ENCODE measurements around the gene RBM39.

The RBM39 gene

DNA sequence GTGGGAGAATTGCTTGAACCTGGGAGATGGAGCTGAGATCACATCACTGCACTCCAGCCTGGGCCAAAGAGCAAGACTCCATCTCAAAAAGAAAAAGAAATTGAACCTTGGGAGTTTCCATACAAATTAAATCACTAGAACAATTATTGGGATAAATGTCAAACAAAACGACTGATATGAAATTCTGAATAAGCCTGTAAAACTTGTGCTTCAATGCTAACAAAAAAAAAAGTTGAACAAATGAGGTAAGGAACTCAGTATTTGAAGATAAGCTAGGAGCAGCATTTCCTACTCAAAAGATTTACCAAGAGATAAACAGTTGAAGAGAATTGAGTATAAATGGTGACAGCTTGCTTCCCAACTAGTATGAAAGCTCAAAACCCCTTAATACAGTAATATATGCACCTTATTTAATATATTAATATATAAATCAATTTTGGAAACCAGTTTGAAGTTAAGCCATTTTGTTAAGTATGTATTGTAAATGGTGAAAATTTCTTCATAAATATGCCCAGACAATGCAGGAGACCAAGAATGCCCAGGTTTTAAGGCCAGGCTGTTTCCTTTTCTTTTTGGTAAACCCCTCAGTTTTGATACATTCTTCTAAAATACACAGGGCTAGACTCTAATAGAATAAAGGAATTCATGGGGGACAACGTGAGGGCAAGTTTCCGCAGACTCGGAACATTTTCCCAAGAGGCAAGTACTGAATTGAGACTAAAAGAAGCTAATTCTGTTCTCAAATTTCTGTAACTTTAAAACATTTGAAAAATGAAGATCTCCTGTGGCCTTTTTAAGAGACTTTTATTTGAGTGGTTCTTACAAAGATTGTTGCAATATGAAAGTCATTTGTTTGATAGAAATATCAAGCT is 39.0 kb downstream of the RBM39 start:
- WGBS, 2 experiments (ENCODE audit: insufficient coverage in 2 of 2): 80% methylated on average over 1 of the region's 4 CpGs; no CpG with 5 or more reads in 1 of the 2 experiments
- Histone ChIP-seq H3K4me1 (ENCODE audit: control insufficient read depth, insufficient read depth, low read length, poor library complexity, severe bottlenecking) (no peaks in the 10 kb centered on the region), H3K36me3 (ENCODE audit: control insufficient read depth, insufficient read depth, low read length) (peaks cover 55% of the 10 kb centered on the region), H3K4me3 (ENCODE audit: extremely low read depth, insufficient read depth, low read length, poor library complexity, severe bottlenecking) (no peak overlapping the region), H3K9me3 (ENCODE audit: control insufficient read depth, low read length) (no peaks in the 10 kb centered on the region), H3K27ac (ENCODE audit: low read depth, low read length, severe bottlenecking) (peak overlapping the region; percentile 50)

DNA sequence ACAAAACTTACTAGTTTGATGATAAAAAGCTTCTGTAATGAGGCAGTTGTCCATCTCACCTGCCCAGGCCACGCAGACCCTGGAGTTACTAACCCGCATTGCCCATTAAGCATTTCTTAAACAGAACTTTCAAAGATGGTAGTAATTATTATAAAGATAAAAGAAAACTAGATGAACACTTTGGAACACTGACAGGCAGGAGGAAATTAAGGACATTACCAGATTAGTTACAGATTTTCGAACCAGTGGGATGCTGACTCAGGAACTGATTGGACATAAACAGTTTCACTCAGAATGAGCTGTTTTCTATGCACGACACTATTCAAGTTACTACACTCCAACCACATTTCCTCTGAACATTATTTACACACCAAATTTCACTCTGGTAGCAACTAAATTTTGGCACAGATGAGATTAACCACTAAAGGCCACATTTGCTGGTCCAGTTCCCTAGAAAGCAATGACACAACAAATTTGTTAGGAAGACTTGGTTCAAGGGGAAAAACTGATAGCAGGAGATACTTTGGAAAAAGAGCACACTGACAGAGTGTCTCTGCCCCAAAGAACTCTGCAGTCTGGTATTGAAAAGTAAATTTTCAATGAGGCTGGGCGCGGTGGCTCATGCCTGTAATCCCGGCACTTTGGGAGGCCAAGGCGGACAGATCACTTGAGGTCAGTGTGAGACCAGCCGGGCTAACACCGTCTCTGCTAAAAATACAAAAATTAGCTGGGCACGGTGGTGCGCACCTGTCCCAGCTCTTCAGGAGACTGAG is 39.8 kb downstream of the RBM39 start:
- H3K9me3 ChIP-seq (ENCODE audit: control insufficient read depth, low read length): no peaks in the 10 kb centered on the region
- no peaks in the 10 kb centered on the region for H3K4me1 ChIP-seq (ENCODE audit: control insufficient read depth, insufficient read depth, low read length, poor library complexity, severe bottlenecking)
- peak overlapping the region; percentile 50 for H3K27ac ChIP-seq (ENCODE audit: low read depth, low read length, severe bottlenecking)
- 95 to 96% methylated on average over 10 of the region's 12 CpGs for WGBS, 2 experiments (ENCODE audit: insufficient coverage in 2 of 2)
- no peak overlapping the region for H3K4me3 ChIP-seq (ENCODE audit: extremely low read depth, insufficient read depth, low read length, poor library complexity, severe bottlenecking)
- H3K36me3 ChIP-seq (ENCODE audit: control insufficient read depth, insufficient read depth, low read length): peaks cover 52% of the 10 kb centered on the region

DNA sequence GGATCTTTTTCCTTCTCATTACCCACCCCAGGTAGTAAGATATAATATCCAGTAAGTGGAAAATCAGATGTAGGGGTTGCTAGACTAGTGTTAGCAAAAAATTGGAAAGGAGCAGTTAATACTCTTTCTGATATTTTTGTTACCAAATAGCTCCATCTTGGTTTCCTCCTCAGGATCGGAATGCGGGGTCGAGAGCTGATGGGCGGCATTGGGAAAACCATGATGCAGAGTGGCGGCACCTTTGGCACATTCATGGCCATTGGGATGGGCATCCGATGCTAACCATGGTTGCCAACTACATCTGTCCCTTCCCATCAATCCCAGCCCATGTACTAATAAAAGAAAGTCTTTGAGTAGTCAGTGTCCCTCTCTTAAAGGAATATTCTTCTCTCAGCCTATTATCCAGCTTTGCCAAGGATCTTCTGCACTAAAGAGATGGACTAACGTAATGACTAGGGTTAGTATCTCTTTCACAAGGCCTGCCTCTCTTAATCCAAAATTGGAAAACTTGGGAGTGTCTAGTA is 41.4 kb downstream of the RBM39 start:
- Histone ChIP-seq H3K4me1 (ENCODE audit: control insufficient read depth, insufficient read depth, low read length, poor library complexity, severe bottlenecking) (no peaks in the 10 kb centered on the region), H3K9me3 (ENCODE audit: control insufficient read depth, low read length) (no peaks in the 10 kb centered on the region), H3K4me3 (ENCODE audit: extremely low read depth, insufficient read depth, low read length, poor library complexity, severe bottlenecking) (peak overlapping the region; percentile 87), H3K36me3 (ENCODE audit: control insufficient read depth, insufficient read depth, low read length) (peaks cover 38% of the 10 kb centered on the region), H3K27ac (ENCODE audit: low read depth, low read length, severe bottlenecking) (no peak overlapping the region)
- WGBS, 2 experiments (ENCODE audit: insufficient coverage in 2 of 2): 88 to 100% methylated on average over 4 to 6 of the region's 7 CpGs

GRCh38 chr20:35699957-35700624 is 42.0 kb downstream of the RBM39 start:
- WGBS, 2 experiments (ENCODE audit: insufficient coverage in 2 of 2): 29% methylated on average over 4 of the region's 6 CpGs; no CpG with 5 or more reads in 1 of the 2 experiments
- H3K4me1 ChIP-seq (ENCODE audit: control insufficient read depth, insufficient read depth, low read length, poor library complexity, severe bottlenecking): no peaks in the 10 kb centered on the region
- H3K36me3 ChIP-seq (ENCODE audit: control insufficient read depth, insufficient read depth, low read length): peaks cover 38% of the 10 kb centered on the region
- peak overlapping the region; percentile 87 for H3K4me3 ChIP-seq (ENCODE audit: extremely low read depth, insufficient read depth, low read length, poor library complexity, severe bottlenecking)
- peak overlapping the region; percentile 88 for H3K27ac ChIP-seq (ENCODE audit: low read depth, low read length, severe bottlenecking)
- H3K9me3 ChIP-seq (ENCODE audit: control insufficient read depth, low read length): no peaks in the 10 kb centered on the region

GRCh38 chr20:35699127-35699956 is 42.7 kb downstream of the RBM39 start, which contains the start of the genes NFS1 and ROMO1:
TSS of gene NFS1 (minus strand) at chr20:35699352. CDS start at chr20:35699288, 64 bp downstream.
TSS of gene ROMO1 (plus strand) at chr20:35699405. CDS start at chr20:35699633, 228 bp downstream.
- 0 to 1% methylated on average over 67 to 77 of the region's 81 CpGs for WGBS, 2 experiments (ENCODE audit: insufficient coverage in 2 of 2)
- Histone ChIP-seq H3K4me1 (ENCODE audit: control insufficient read depth, insufficient read depth, low read length, poor library complexity, severe bottlenecking) (no peaks in the 10 kb centered on the region), H3K27ac (ENCODE audit: low read depth, low read length, severe bottlenecking) (peak within 1 kb of the TSS; percentile 88), H3K9me3 (ENCODE audit: control insufficient read depth, low read length) (no peaks in the 10 kb centered on the region), H3K4me3 (ENCODE audit: extremely low read depth, insufficient read depth, low read length, poor library complexity, severe bottlenecking) (peak within 1 kb of the TSS; percentile 87), H3K36me3 (ENCODE audit: control insufficient read depth, insufficient read depth, low read length) (peaks cover 31% of the 10 kb centered on the region)

DNA sequence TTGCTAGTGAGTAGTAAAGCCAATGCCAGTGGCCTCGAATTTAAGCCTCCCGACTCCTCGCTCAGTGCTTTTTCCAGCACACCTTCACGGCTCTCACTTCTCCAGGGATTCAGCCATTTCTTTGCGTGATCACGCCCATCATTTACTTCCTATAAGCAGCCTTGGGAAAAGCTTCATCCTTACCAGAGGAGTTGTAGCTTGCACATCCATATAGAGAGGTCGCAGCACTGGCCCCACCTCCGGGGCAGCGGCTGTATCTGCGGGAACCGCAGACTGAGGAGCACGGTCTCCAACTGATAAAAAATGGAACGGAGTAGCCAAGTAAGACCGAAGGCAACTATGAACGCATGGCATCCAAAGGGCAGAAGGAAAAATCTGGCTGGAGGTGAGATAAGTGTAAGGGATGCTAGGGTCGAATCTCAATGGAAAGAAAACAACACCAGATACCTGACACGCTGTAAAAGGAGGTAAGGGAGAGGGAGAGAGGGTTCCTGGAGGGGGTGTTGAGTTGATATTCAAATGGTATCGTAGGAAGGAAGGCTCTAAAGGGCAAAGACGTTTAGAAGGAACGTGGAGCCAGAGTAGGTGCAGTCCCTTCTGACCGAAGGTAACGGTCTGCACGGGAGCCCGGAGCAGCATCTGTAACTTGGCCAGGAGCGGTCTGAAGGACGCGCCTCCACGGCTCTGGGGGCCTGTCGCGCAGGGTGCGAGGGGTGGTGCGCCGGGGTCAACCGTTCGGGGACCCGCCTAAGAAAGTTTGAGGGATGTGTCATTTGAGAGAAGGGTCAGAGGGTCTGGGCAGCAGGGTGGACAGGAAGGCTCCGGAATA is 43.5 kb downstream of the RBM39 start:
- Histone ChIP-seq H3K9me3 (ENCODE audit: control insufficient read depth, low read length) (no peaks in the 10 kb centered on the region), H3K4me1 (ENCODE audit: control insufficient read depth, insufficient read depth, low read length, poor library complexity, severe bottlenecking) (no peaks in the 10 kb centered on the region), H3K4me3 (ENCODE audit: extremely low read depth, insufficient read depth, low read length, poor library complexity, severe bottlenecking) (peak overlapping the region; percentile 87), H3K36me3 (ENCODE audit: control insufficient read depth, insufficient read depth, low read length) (peaks cover 23% of the 10 kb centered on the region), H3K27ac (ENCODE audit: low read depth, low read length, severe bottlenecking) (peak overlapping the region; percentile 88)
- WGBS, 2 experiments (ENCODE audit: insufficient coverage in 2 of 2): 12 to 13% methylated on average over 36 of the region's 37 CpGs

DNA sequence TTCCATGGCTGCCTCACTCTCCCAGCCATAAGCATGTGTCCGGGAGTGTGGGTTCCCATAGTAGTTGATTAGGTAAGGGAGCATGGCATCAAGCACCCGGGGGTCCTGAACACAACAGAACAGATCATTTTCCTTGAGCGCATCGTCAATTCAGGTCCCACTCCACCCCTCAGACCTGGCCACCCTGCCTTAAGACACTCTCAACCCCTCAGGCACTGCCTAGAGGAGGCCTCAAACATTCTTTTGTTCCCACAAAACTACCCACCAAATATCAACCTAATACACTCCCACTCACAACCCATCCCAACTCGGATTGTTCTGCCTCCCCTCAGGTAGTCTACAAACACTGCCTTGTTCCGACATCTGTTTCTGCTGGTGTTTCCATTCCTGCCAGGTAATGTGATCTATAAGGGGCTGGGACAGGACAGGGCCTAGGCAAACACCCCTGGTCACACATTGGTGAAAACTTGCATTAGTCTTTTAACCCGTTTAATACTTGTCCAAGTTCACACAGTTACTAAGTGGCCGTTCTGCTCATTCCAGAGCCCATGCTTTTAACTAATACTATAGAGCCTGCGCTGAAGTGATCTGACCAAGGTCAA is 44.3 kb downstream of the RBM39 start:
- peak overlapping the region; percentile 87 for H3K4me3 ChIP-seq (ENCODE audit: extremely low read depth, insufficient read depth, low read length, poor library complexity, severe bottlenecking)
- WGBS, 2 experiments (ENCODE audit: insufficient coverage in 2 of 2): 81 to 100% methylated on average over 5 to 8 of the region's 9 CpGs
- H3K27ac ChIP-seq (ENCODE audit: low read depth, low read length, severe bottlenecking): no peak overlapping the region
- H3K4me1 ChIP-seq (ENCODE audit: control insufficient read depth, insufficient read depth, low read length, poor library complexity, severe bottlenecking): no peaks in the 10 kb centered on the region
- no peaks in the 10 kb centered on the region for H3K9me3 ChIP-seq (ENCODE audit: control insufficient read depth, low read length)
- H3K36me3 ChIP-seq (ENCODE audit: control insufficient read depth, insufficient read depth, low read length): peaks cover 21% of the 10 kb centered on the region

DNA sequence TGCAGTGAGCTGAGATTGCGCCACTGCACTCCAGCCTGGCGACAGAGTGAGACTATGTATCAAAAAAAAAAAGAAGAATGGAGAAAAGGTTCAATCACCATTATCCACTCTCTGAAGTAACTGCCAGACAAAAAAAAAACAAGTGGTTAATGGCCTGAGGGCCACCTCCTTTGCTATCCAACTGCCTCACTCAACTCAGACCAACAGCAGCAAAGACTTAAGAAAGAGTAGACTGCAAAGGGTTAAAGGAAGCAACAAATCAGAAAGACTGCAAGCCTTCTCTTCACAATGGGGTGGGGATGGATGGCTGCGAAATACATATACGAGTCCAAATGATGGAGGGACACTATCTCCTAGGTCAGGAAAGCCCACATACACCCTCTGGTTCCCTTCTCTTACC is 46.1 kb downstream of the RBM39 start:
- Histone ChIP-seq H3K4me1 (ENCODE audit: control insufficient read depth, insufficient read depth, low read length, poor library complexity, severe bottlenecking) (no peaks in the 10 kb centered on the region), H3K9me3 (ENCODE audit: control insufficient read depth, low read length) (no peaks in the 10 kb centered on the region), H3K36me3 (ENCODE audit: control insufficient read depth, insufficient read depth, low read length) (peaks cover 12% of the 10 kb centered on the region), H3K27ac (ENCODE audit: low read depth, low read length, severe bottlenecking) (no peak overlapping the region), H3K4me3 (ENCODE audit: extremely low read depth, insufficient read depth, low read length, poor library complexity, severe bottlenecking) (no peak overlapping the region)
- WGBS, 2 experiments (ENCODE audit: insufficient coverage in 2 of 2): 100% methylated on average over 2 of the region's 4 CpGs; no CpG with 5 or more reads in 1 of the 2 experiments

DNA sequence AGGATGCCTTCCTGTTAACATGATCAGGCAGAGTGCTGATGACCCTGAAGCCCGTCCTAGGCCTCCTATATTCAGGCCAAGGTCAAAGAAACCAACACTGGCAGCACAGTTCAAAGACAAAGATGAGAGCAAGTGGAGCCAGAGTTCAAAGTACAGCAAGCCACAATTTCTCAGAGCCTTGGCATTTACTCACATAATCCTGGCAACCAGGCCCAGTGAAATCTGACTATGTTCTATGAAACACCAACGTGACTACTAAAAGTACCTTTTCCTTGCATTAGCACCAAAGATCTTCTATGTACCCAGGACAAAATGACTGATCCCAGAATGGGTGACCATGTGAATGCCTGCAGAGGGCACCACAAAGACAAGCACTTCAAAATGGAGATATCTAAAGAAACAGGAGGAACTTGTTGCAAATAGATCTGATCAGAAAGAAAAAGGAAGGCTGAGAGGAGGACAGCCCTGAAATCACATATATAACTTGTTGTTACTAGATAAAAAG is 46.8 kb downstream of the RBM39 start:
- no peak overlapping the region for H3K27ac ChIP-seq (ENCODE audit: low read depth, low read length, severe bottlenecking)
- H3K36me3 ChIP-seq (ENCODE audit: control insufficient read depth, insufficient read depth, low read length): peaks cover 17% of the 10 kb centered on the region
- H3K4me1 ChIP-seq (ENCODE audit: control insufficient read depth, insufficient read depth, low read length, poor library complexity, severe bottlenecking): no peaks in the 10 kb centered on the region
- no peaks in the 10 kb centered on the region for H3K9me3 ChIP-seq (ENCODE audit: control insufficient read depth, low read length)
- WGBS, 2 experiments (ENCODE audit: insufficient coverage in 2 of 2): 86 to 100% methylated on average over 1 to 2 of the region's 2 CpGs
- H3K4me3 ChIP-seq (ENCODE audit: extremely low read depth, insufficient read depth, low read length, poor library complexity, severe bottlenecking): no peak overlapping the region

Data from mesodermal cell (in vitro differentiated cells).